Lower leg skin (tissue), 3 donors: ENCODE data around the gene HS3ST6.

ENCODE experiments used
- CTCF ChIP-seq, 3 donors: fragments of 450-650 bp; IDR thresholded peaks; one replicate each; pipeline ENCODE4 v1.5.1; 2016; ENCODE audit warnings: antibody characterized with exemption in 3 of 3, mild to moderate bottlenecking in 3 of 3, moderate library complexity in 2 of 3
- POLR2A ChIP-seq, 2 donors: fragments of 450-650 bp; IDR thresholded peaks; one replicate each; pipeline ENCODE4 v1.6.1; 2016 to 2017; ENCODE audit warnings: antibody characterized with exemption in 2 of 2, mild to moderate bottlenecking in 1 of 2, moderate library complexity in 1 of 2

DNA sequence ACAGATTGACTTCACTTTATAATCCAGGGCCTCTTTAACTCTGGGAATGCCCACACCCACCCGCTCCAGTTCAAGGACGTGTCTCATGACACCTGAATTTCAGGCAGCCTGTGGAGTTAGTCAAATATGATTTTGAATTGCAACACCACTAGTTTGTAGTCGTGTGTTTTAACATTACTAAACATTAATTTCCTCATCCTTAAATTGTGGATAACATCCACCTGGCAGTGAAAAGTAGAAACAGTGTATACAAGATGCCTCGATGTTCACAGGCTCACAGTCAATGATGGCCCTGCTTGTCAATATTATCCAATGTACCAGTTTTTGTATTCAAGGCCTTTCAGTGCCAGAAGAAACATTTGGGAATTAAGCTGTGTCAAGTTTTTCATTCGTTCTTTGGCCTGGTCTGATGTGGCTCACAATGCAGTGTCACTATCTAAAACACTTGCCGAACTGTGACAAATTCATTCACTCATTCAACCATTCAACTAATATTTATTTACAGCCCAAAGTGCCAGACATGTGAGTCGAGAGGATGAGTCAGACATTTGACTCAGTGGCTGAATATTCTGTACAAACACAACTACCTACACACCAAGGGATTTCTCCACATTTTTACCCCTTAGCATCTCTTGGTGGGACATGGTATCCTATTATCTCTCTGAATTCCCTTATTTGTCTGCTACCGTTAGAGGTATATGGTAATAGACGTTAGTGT, 47.7 kb downstream of the HS3ST6 start:
- TF ChIP-seq POLR2A (IDR thresholded peaks at IDR 0.05) (no peak), CTCF (IDR thresholded peaks at IDR 0.05) (no peak)
